Activated CD4-positive, alpha-beta memory T cell treated with anti-CD3 and anti-CD28 coated beads for 36 hours (primary cell): Measurements from ENCODE around the gene GALNT14. TPM values are rescaled to one million over a fixed set of nuclear protein-coding genes. Genes with fewer than 3 reads are reported as not detected.

Experiments used
- CTCF ChIA-PET: fragments of 350-600 bp; sonication (Branson Sonifier 250); formaldehyde crosslinking; loops from one replicate; lab custom pipeline; 2021; ENCODE audit warnings: antibody characterized with exemption, inconsistent platforms; lab: Charles Lee
- POLR2A ChIA-PET: fragments of 350-600 bp; sonication (Branson Sonifier 250); formaldehyde crosslinking; loops from one replicate; lab custom pipeline; 2021; ENCODE audit warnings: antibody characterized with exemption; lab: Charles Lee
- DNase-seq: peaks from one replicate; pipeline ENCODE4 v3.0.0-alpha.2; 2020
- H3K27ac Mint-ChIP-seq: one replicate; pipeline ENCODE4 v1.8.0; 2021; ENCODE audit warnings: mixed read lengths
- H3K27me3 Mint-ChIP-seq: one replicate; pipeline ENCODE4 v1.8.0; 2021; ENCODE audit warnings: mixed read lengths
- H3K36me3 Mint-ChIP-seq: one replicate; pipeline ENCODE4 v1.8.0; 2021; ENCODE audit warnings: mixed read lengths
- H3K4me1 Mint-ChIP-seq: one replicate; pipeline ENCODE4 v1.8.0; 2021; ENCODE audit warnings: low read depth, mixed read lengths
- H3K4me3 Mint-ChIP-seq: one replicate; pipeline ENCODE4 v1.8.0; 2021; ENCODE audit warnings: mild to moderate bottlenecking, mixed read lengths
- H3K9me3 Mint-ChIP-seq: one replicate; pipeline ENCODE4 v1.8.0; 2021; ENCODE audit warnings: mixed read lengths
- intact Hi-C: fragments of 100-400 bp; cut with micrococcal nuclease; formaldehyde crosslinking; loops from one replicate; pipeline ENCODE4 v1.15.1; 2023
- total RNA-seq, 2 experiments: library from RNA; stranded (reverse); gene quantifications; one replicate each; pipeline ENCODE4 v1.2.3, GENCODE V29; 2021

Gene GALNT14
- total RNA-seq, 2 experiments from 2014 or later: 0.43 to 0.44 TPM

- no peak overlapping the region for H3K4me3 Mint-ChIP-seq
- no peak overlapping the region for H3K27ac Mint-ChIP-seq
- H3K4me1 Mint-ChIP-seq: no peaks in the 10 kb centered on the region
- CTCF ChIA-PET: no interaction called here
- H3K9me3 Mint-ChIP-seq: no peaks in the 10 kb centered on the region
- intact Hi-C loops: no loop called here
- POLR2A ChIA-PET: no interaction called here
- no peaks in the 10 kb centered on the region for H3K36me3 Mint-ChIP-seq
- no peaks in the 10 kb centered on the region for H3K27me3 Mint-ChIP-seq
- no peak for DNase-seq
Measured at GRCh38 chr2:30958193-30958917, 179.9 kb downstream of the GALNT14 start.

- H3K9me3 Mint-ChIP-seq: no peaks in the 10 kb centered on the region
- POLR2A ChIA-PET: no interaction called here
- H3K4me1 Mint-ChIP-seq: no peaks in the 10 kb centered on the region
- CTCF ChIA-PET: no interaction called here
- H3K27ac Mint-ChIP-seq: no peak overlapping the region
- H3K36me3 Mint-ChIP-seq: no peaks in the 10 kb centered on the region
- intact Hi-C loops: no loop called here
- no peak overlapping the region for H3K4me3 Mint-ChIP-seq
- no peak for DNase-seq
- no peaks in the 10 kb centered on the region for H3K27me3 Mint-ChIP-seq
Measured at GRCh38 chr2:30957591-30957990, 180.6 kb downstream of the GALNT14 start.

GRCh38 chr2:30956995-30957394, 181.2 kb downstream of the GALNT14 start:
- H3K27me3 Mint-ChIP-seq: no peaks in the 10 kb centered on the region
- no peaks in the 10 kb centered on the region for H3K4me1 Mint-ChIP-seq
- ChIA-PET CTCF (no interaction called here), POLR2A (no interaction called here)
- H3K4me3 Mint-ChIP-seq: no peak overlapping the region
- intact Hi-C loops: no loop called here
- H3K36me3 Mint-ChIP-seq: no peaks in the 10 kb centered on the region
- no peaks in the 10 kb centered on the region for H3K9me3 Mint-ChIP-seq
- no peak overlapping the region for H3K27ac Mint-ChIP-seq
- DNase-seq: no peak

- no peaks in the 10 kb centered on the region for H3K9me3 Mint-ChIP-seq
- DNase-seq: no peak
- H3K4me3 Mint-ChIP-seq: no peak overlapping the region
- H3K36me3 Mint-ChIP-seq: no peaks in the 10 kb centered on the region
- no peaks in the 10 kb centered on the region for H3K4me1 Mint-ChIP-seq
- POLR2A ChIA-PET: no interaction called here
- H3K27me3 Mint-ChIP-seq: peaks cover 2% of the 10 kb centered on the region
- no peak overlapping the region for H3K27ac Mint-ChIP-seq
- intact Hi-C loops: no loop called here
- CTCF ChIA-PET: no interaction called here
Measured at GRCh38 chr2:30955516-30956132, 182.6 kb downstream of the GALNT14 start.

GRCh38 chr2:30950339-30950738, 187.9 kb downstream of the GALNT14 start:
- no peak overlapping the region for H3K27ac Mint-ChIP-seq
- CTCF ChIA-PET: no interaction called here
- H3K9me3 Mint-ChIP-seq: no peaks in the 10 kb centered on the region
- POLR2A ChIA-PET: no interaction called here
- intact Hi-C loops: no loop called here
- peaks cover 2% of the 10 kb centered on the region for H3K27me3 Mint-ChIP-seq
- no peak overlapping the region for H3K4me3 Mint-ChIP-seq
- no peaks in the 10 kb centered on the region for H3K4me1 Mint-ChIP-seq
- DNase-seq: no peak
- H3K36me3 Mint-ChIP-seq: no peaks in the 10 kb centered on the region

- Mint-ChIP-seq H3K4me3 (no peak overlapping the region), H3K27me3 (peaks cover 2% of the 10 kb centered on the region), H3K4me1 (no peaks in the 10 kb centered on the region), H3K36me3 (no peaks in the 10 kb centered on the region), H3K27ac (no peak overlapping the region), H3K9me3 (no peaks in the 10 kb centered on the region)
- DNase-seq: no peak
- CTCF ChIA-PET: no interaction called here
- POLR2A ChIA-PET: no interaction called here
- intact Hi-C loops: no loop called here
Measured at GRCh38 chr2:30949435-30949834, 188.8 kb downstream of the GALNT14 start.

- H3K36me3 Mint-ChIP-seq: no peaks in the 10 kb centered on the region
- no peaks in the 10 kb centered on the region for H3K9me3 Mint-ChIP-seq
- no peaks in the 10 kb centered on the region for H3K4me1 Mint-ChIP-seq
- no peak overlapping the region for H3K27ac Mint-ChIP-seq
- no peak overlapping the region for H3K4me3 Mint-ChIP-seq
- H3K27me3 Mint-ChIP-seq: peaks cover 2% of the 10 kb centered on the region
- ChIA-PET CTCF (no interaction called here), POLR2A (no interaction called here)
- intact Hi-C loops: no loop called here
- DNase-seq: no peak
Measured at GRCh38 chr2:30948857-30949256, 189.4 kb downstream of the GALNT14 start.

GRCh38 chr2:30948130-30948529, 190.1 kb downstream of the GALNT14 start:
- POLR2A ChIA-PET: no interaction called here
- DNase-seq: no peak
- Mint-ChIP-seq H3K4me3 (no peak overlapping the region), H3K27me3 (peaks cover 2% of the 10 kb centered on the region), H3K36me3 (no peaks in the 10 kb centered on the region), H3K27ac (no peak overlapping the region), H3K4me1 (no peaks in the 10 kb centered on the region), H3K9me3 (no peaks in the 10 kb centered on the region)
- intact Hi-C loops: no loop called here
- CTCF ChIA-PET: no interaction called here

- Mint-ChIP-seq H3K4me1 (no peaks in the 10 kb centered on the region), H3K4me3 (no peak overlapping the region), H3K27me3 (peaks cover 2% of the 10 kb centered on the region), H3K9me3 (no peaks in the 10 kb centered on the region), H3K36me3 (no peaks in the 10 kb centered on the region), H3K27ac (no peak overlapping the region)
- intact Hi-C loops: no loop called here
- no peak for DNase-seq
- POLR2A ChIA-PET: no interaction called here
- CTCF ChIA-PET: no interaction called here
Measured at GRCh38 chr2:30947686-30948085, 190.6 kb downstream of the GALNT14 start.

GRCh38 chr2:30942419-30942818, 195.8 kb downstream of the GALNT14 start:
- CTCF ChIA-PET: interaction anchor here (1.5 kb wide), 1 partner anchor 391 kb away, joined by 4 read pairs; no protein-coding TSS in a partner anchor
- Mint-ChIP-seq H3K27ac (no peak overlapping the region), H3K36me3 (no peaks in the 10 kb centered on the region), H3K9me3 (no peaks in the 10 kb centered on the region), H3K27me3 (peaks cover 5% of the 10 kb centered on the region), H3K4me3 (no peak overlapping the region), H3K4me1 (no peaks in the 10 kb centered on the region)
- intact Hi-C loops: no loop called here
- no peak for DNase-seq
- POLR2A ChIA-PET: no interaction called here

- ChIA-PET CTCF (no interaction called here), POLR2A (no interaction called here)
- H3K27ac Mint-ChIP-seq: no peak overlapping the region
- no peaks in the 10 kb centered on the region for H3K4me1 Mint-ChIP-seq
- no peak for DNase-seq
- no peaks in the 10 kb centered on the region for H3K36me3 Mint-ChIP-seq
- intact Hi-C loops: no loop called here
- H3K4me3 Mint-ChIP-seq: no peak overlapping the region
- H3K27me3 Mint-ChIP-seq: peaks cover 5% of the 10 kb centered on the region
- H3K9me3 Mint-ChIP-seq: no peaks in the 10 kb centered on the region
Measured at GRCh38 chr2:30940839-30941238, 197.4 kb downstream of the GALNT14 start.

GRCh38 chr2:30939364-30939763, 198.9 kb downstream of the GALNT14 start:
- intact Hi-C loops: no loop called here
- no peaks in the 10 kb centered on the region for H3K4me1 Mint-ChIP-seq
- H3K36me3 Mint-ChIP-seq: no peaks in the 10 kb centered on the region
- no peaks in the 10 kb centered on the region for H3K9me3 Mint-ChIP-seq
- CTCF ChIA-PET: no interaction called here
- H3K27me3 Mint-ChIP-seq: peaks cover 5% of the 10 kb centered on the region
- H3K4me3 Mint-ChIP-seq: no peak overlapping the region
- H3K27ac Mint-ChIP-seq: no peak overlapping the region
- POLR2A ChIA-PET: no interaction called here
- no peak for DNase-seq

GRCh38 chr2:30938196-30938595, 200.0 kb downstream of the GALNT14 start:
- Mint-ChIP-seq H3K4me1 (no peaks in the 10 kb centered on the region), H3K27ac (no peak overlapping the region), H3K4me3 (no peak overlapping the region), H3K36me3 (no peaks in the 10 kb centered on the region), H3K9me3 (no peaks in the 10 kb centered on the region), H3K27me3 (peaks cover 5% of the 10 kb centered on the region)
- CTCF ChIA-PET: no interaction called here
- POLR2A ChIA-PET: no interaction called here
- intact Hi-C loops: no loop called here
- no peak for DNase-seq
